ENCODE data around the gene TBX4. TPM values are rescaled to one million over a fixed set of nuclear protein-coding genes. Genes with fewer than 3 reads are reported as not detected.

Gene TBX4
- total and polyA plus RNA-seq, 2 of the 13 experiments (the other 11 are each of a cell fraction or from before 2014, with no cell fraction given), result 0.11 to 1.1 TPM

- TF ChIP-seq ZBTB40 (IDR thresholded peaks at IDR 0.05), result no peak
- TF ChIP-seq ZBTB40 (CRISPR knock-in tag; IDR thresholded peaks at IDR 0.05), result no peak
- peak; percentile 37 for TF ChIP-seq YY1 (IDR thresholded peaks at IDR 0.05; ENCODE audit: insufficient read depth, insufficient replicate concordance, low read depth, low read length)
- TF ChIP-seq E2F1 (CRISPR knock-in tag; IDR thresholded peaks at IDR 0.05), result no peak
- no peak for TF ChIP-seq HMG20A (CRISPR knock-in tag; IDR thresholded peaks at IDR 0.05; ENCODE audit: borderline replicate concordance)
- TF ChIP-seq NR2C2 (CRISPR knock-in tag; IDR thresholded peaks at IDR 0.05; ENCODE audit: borderline replicate concordance), result no peak
- no peak for TF ChIP-seq TAF1 (CRISPR knock-in tag; IDR thresholded peaks at IDR 0.05)
- TF ChIP-seq SOX13 (IDR thresholded peaks at IDR 0.05), result no peak
- peak in 1 of 2 experiments; percentile 13; a peak in 1 of 4 replicates for TF ChIP-seq SOX13 (CRISPR knock-in tag; conservative IDR thresholded peaks at IDR 0.05 in 1 of 2, IDR thresholded peaks at IDR 0.05 in 1 of 2)
- TF ChIP-seq U2AF1 (optimal IDR thresholded peaks at IDR 0.05; ENCODE audit: low read depth, low read length), result no peak
- TF ChIP-seq HNRNPL (IDR thresholded peaks at IDR 0.05; ENCODE audit: low read depth, low read length), result 0 out of 2 replicates have a peak, but pooled peaks have one; percentile 64
- TF ChIP-seq AHR (CRISPR knock-in tag; IDR thresholded peaks at IDR 0.05), result no peak; the same call in 1 of the 2 replicates
- no peak for TF ChIP-seq POGZ (CRISPR knock-in tag; IDR thresholded peaks at IDR 0.05)
- TF ChIP-seq TEAD3 (CRISPR knock-in tag; optimal IDR thresholded peaks at IDR 0.05; ENCODE audit: borderline replicate concordance), result peak; percentile 66
- peak; percentile 30; the same call in 1 of the 2 replicates for TF ChIP-seq SP4 (CRISPR knock-in tag; IDR thresholded peaks at IDR 0.05)
- no peak for TF ChIP-seq ZNF30 (CRISPR knock-in tag; IDR thresholded peaks at IDR 0.05)
- TF ChIP-seq TMF1 (CRISPR knock-in tag; IDR thresholded peaks at IDR 0.05; ENCODE audit: low read depth), result no peak
These were observed 26.3 kb upstream of the TBX4 start (continued) for GRCh38 chr17:61425682-61426481.

All from HepG2 (cell line).